Raji (cell line): ENCODE measurements around the gene GEMIN7.

Experiments used
- POLR2A ChIP-seq: IDR thresholded peaks from 2 replicates; pipeline ENCODE4 v1.6.1; 2011; ENCODE audit warnings: low read depth, low read length, control low read depth; ENCODE audit not compliant: insufficient read depth

GEMIN7 gene, protein sequence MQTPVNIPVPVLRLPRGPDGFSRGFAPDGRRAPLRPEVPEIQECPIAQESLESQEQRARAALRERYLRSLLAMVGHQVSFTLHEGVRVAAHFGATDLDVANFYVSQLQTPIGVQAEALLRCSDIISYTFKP

DNA sequence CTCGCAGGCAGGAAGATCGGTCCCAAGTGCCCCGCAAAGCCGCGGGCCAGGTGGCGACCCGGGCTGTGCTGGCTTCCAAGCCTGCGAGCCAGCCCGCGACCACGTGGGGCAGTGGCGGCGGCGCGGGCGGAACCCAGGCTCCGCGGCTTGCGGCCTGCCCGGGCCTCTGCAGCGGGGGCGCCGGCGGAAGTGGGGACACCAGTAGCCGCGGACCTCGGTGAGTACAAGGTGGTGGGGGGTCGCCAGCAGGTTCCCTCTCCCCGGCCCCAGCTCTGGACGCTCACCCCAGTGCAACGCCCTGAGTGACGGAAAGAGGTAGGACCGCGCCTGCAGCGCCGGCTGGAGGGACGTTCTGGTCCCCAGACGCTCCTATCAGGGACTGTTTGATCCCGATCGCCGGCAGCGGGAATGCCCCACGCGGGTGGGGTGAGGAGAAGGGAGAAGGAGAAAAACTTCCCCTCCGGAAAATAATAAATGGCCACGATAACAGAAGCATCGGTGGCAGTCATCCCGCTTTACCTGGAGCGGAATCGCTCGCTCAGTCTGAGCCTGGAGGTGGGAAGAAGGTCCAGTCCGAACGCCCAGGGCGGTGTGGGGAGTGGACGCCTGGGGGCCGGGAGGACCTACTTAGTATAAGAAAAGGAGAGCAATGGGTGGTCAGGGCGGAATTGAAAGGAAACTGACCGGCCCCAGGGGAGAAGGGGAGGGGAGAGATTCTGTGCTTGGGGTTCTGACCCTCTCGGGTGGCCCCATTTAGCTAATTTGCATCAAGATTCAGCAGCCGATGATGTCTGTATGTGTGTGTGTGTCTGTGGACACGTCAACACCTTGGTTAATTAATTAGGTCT, at the start of gene GEMIN7:
TSS of gene GEMIN7 (plus strand) at position 198 of the 848 bp plus-strand sequence. CDS start 10,855 bp downstream, outside the sequence.
- peak; percentile 76 for TF ChIP-seq POLR2A

DNA sequence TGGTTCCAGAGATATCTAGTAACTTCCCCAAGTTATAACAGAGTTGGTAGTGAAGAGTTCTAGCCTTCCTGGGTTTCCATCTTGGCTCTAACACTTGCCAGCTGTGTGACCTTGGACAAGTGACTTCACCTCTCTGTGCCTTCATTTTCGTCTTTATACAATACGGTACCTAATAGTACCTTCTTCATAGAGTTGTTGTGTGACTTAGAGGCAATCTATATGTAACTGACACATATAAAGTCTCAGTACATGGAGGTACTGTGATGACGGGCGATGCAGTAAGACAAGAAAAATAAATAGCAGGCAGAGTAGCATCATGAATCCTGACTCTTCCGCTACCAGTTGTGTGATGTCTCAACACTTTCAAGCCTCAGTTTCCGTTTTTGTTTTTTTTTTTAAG, 48.2 kb upstream of the GEMIN7 start:
- no peak for TF ChIP-seq POLR2A

DNA sequence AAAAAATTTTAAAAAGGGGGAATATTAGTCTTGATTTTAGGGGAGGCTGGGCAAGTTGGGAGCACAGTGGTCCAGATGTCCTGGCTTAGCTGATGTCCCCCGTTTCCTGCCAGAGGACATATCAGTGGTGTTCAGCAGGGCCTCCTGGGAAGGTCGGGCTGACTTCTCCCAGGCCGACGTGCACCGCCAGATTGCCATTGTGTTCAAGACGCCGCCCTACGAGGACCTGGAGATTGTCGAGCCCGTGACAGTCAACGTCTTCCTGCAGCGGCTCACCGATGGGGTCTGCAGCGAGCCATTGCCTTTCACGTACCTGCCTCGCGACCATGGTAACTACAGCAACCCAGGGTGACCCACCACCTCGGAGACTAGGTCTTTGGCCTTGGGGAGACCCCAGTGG, 46.6 kb upstream of the GEMIN7 start:
- TF ChIP-seq POLR2A, result no peak

DNA sequence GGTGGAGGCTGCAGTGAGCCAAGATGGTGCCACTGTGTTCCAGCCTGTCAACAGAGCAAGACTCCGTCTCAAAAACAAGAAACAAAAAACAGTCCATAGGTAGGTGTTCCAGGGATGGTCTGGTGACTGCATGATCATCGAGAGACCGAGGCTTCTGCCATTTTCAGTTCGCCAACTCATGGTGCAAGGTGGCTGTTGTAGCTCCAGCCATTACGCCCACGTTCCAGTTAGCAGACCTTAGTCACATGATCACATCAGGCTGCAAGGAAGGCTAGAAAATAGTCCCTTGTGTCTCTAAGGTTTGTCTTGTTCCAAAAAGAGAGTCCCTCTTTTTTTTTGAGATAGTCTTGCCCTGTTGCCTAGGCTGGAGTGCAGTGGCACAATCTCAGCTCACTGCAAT, 43.3 kb upstream of the GEMIN7 start:
- no peak for TF ChIP-seq POLR2A

DNA sequence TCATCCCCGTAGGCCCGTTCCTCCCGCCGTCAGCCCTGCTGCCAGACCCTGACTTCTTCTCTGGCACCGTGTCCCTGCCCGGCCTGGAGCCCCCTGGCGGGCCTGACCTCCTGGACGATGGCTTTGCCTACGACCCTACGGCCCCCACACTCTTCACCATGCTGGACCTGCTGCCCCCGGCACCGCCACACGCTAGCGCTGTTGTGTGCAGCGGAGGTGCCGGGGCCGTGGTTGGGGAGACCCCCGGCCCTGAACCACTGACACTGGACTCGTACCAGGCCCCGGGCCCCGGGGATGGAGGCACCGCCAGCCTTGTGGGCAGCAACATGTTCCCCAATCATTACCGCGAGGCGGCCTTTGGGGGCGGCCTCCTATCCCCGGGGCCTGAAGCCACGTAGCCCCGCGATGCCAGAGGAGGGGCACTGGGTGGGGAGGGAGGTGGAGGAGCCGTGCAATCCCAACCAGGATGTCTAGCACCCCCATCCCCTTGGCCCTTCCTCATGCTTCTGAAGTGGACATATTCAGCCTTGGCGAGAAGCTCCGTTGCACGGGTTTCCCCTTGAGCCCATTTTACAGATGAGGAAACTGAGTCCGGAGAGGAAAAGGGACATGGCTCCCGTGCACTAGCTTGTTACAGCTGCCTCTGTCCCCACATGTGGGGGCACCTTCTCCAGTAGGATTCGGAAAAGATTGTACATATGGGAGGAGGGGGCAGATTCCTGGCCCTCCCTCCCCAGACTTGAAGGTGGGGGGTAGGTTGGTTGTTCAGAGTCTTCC, 41.5 kb upstream of the GEMIN7 start:
- no peak for TF ChIP-seq POLR2A

DNA sequence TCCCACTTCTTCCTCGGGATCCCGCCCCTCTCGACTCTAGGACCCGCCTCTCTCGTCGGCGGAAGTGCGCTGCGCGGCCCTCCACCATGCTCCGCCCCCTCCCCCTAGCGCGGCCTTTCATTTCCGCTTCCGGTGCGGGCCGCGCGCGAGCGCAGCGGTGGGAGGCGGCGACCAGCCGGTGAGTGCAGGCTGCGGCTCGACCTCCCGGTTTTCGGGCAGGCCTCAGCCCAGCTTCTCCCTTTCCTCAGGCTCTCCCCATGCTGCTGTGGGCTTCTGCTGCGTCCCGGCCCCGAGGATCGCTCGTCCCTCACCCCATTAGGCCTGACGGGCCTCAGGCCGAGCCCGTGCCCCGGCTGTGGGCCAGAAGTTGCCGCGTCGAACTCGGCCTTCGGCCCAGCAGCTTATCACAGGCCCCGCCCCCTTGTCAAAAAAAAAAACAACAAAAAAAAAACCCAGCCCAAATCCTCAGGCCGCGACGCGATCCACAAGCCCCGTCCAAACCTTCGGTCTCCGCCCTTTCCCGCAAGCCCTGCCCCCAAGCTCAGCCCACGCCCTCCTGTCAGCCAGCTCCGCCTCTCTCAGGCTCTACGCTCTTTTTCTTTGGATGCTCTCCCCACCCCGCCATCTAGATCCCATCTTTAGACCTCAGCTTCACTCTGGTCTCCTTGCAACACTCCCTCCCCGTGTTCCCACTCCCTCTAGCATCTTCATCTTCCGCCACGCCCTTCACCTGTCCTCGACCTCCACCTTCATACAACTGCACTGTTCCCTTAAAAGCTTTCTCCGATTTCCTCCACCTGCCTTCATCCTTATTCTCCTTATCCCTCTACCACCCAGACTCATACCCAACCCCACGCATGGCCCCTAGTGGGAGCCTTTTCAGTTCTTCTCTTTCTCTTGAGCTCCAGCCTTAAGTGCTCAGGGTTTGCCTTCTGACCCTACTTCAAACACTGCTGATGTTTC, 39.8 kb upstream of the GEMIN7 start, which contains the start of gene CLASRP:
TSS of gene CLASRP (plus strand) at position 115 of the 963 bp plus-strand sequence. CDS start 1,168 bp downstream, outside the sequence.
- peak; percentile 93 for TF ChIP-seq POLR2A

DNA sequence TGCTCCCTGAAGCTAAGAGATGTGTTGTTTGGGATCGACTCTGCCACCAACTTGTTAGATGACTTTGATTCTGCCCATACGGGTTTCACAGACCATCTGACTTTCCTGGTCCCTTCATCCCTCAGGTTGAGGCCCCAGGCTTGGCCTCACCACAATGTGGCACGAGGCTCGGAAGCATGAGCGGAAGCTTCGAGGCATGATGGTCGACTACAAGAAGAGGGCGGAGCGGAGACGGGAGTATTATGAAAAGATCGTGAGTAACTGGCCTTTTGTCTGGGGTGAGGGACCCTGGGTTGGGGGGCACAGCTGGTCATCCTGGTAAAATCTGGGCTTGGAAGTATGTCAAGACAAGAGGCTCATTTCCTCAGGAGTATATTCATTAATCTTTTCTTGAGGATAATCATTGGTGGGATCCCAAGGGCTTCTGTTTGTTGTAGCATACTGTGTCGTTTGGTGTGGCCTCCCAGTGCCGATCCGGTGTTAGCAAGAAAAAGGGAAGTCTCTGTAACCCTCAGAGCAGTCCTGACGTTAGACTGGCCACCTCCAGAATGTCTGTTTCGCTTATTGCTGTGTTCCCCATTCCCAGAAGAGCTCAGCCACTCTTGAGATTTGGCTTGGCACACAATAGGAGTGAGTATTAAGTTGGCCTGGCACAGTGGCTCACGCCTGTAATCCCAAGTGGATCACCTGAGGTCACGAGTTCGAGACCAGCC, 38.8 kb upstream of the GEMIN7 start:
- TF ChIP-seq POLR2A, result no peak

DNA sequence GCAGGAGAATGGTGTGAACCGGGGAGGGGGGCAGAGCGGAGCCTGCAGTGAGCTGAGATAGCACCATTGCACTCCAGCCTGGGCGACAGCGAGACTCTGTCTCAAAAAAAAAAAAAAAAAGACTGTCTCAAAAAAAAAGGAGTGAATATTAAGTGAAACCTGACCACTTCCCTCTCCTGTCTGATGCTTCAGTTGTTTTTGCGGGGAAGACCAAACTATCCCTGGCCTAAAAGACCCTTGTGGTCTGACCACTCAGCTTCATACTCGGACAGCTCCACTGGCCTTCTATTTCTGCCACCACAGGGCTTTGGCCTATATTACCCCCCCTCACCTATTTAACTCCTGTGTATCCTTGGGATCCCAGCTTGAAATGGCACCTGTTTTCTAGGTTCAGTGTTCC, 37.9 kb upstream of the GEMIN7 start:
- no peak for TF ChIP-seq POLR2A

DNA sequence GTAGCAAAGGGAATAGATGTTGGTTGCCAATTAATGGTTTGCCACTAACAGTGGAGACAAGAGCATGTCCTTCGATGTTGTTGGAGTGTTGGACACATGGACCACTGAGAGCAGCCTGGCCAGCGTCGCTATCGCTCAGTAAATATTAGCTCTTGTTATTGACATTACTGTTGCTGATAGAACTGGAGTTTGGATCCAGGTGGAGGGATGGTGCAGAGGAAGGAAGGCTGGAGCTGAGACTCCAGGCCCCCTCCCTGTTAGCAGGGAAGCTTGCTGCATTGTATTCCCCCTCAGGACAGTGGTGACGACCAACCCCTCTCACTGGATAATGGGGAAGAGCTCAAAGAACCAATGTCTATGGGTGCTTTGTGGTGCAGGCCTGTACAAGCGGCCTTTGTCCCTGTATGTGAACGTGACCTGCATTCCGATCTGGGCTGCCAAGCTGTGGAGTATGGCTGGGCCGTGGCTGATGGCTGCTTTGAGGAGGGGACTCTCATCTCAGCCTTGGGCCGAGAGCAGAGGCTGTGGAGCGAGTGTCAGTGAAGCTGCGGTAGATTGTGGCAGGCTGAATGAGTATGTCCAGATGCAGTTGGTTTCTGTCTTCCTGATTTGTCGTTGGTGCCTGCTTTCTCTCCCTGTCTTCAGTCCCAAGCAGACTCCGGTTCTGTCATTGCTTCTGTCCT, 33.2 kb upstream of the GEMIN7 start:
- TF ChIP-seq POLR2A, result no peak

DNA sequence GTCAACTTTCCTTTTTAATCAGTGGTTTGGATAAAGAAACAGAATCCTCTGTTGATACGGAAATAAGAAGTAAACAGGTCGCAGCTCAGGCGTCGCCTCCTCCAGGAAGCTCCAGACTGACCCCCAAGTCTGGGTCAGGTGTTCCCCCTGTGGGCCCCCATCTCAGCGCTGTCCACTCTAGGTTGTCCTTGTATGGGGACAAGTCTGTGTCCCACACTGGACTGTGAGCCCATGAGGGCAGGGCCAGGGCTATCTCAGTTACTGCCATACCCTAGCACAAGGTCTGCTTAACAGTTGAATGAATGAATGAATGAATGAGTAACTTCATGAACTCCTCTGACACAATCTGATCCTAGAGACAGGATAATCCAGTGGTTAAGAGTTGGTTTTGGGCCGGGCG, 32.7 kb upstream of the GEMIN7 start:
- no peak for TF ChIP-seq POLR2A

DNA sequence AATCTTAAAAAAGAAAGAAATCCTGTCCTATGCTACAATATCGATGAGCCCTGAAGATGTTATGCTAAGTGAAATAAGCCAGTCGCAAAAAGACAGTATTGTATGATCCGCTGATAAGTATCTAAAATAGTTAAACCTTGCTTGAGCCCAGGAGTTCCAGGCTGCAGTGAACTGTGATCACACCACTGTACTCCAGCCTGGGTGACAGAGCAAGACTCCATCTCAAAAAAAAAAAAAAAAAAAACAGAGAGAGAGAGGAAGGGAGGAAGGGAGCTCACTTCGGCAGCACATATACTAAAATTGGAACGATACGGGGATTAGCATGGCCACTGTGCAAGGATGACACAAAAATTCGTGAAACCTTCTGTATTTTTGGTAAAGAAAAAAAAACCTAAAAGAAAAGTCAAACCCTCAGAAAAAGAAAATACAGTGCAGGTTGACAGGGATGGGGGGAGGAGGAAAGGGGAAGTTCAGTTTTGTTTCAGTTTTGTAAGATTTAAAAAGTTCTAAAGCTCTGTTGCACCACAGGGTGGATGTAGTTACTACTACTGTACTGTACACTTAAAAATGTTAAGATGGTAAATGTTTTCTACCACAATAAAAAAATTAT, 31.8 kb upstream of the GEMIN7 start:
- TF ChIP-seq POLR2A, result no peak

DNA sequence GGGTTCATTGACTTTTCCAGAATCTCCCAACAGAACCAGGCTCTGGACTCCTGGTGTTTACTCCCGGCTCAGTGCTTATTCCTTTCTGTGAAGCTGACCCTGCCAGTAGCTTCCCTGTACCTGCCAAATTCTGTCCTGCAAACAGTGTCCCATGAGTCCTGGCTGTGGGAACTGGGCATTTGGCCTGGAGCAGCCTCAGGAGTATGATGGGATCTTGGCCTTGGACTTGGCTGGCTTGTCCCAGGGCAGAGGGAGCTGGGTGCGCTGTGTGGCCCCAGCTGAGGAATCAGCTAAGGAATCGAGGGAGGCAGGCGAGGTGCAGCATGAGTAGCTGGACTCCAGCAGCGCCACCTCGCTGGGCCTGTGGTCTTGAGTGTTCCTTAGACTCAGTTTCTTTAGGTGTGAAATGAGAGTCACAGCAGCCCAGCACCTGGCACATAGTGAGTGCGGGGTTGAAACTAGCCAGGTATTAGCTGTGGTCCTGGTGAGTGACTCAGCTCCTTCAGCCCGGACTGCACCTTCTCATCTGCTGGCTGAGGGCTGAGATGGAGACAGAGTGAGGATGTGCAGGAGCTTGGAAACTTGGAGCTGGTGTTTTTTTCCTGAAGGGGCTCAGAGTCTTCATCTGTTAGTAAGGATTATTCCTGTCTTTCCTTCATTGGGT, 29.9 kb upstream of the GEMIN7 start:
- TF ChIP-seq POLR2A, result no peak
